GM19452 (cell line): ENCODE data around the gene OR2B2.
A peak's percentile ranks its signal among the peaks of the same experiment; 100 is the strongest.

Experiments used
- ATAC-seq: cut with Tn5 transposase; IDR thresholded peaks from one replicate; pipeline ENCODE4 v1.9.1; 2021; ENCODE audit not compliant: unreplicated experiment

OR2B2 gene

GRCh38 chr6:27893836-27894807 lies 18.1 kb downstream of the OR2B2 start:
- no peak for ATAC-seq

DNA sequence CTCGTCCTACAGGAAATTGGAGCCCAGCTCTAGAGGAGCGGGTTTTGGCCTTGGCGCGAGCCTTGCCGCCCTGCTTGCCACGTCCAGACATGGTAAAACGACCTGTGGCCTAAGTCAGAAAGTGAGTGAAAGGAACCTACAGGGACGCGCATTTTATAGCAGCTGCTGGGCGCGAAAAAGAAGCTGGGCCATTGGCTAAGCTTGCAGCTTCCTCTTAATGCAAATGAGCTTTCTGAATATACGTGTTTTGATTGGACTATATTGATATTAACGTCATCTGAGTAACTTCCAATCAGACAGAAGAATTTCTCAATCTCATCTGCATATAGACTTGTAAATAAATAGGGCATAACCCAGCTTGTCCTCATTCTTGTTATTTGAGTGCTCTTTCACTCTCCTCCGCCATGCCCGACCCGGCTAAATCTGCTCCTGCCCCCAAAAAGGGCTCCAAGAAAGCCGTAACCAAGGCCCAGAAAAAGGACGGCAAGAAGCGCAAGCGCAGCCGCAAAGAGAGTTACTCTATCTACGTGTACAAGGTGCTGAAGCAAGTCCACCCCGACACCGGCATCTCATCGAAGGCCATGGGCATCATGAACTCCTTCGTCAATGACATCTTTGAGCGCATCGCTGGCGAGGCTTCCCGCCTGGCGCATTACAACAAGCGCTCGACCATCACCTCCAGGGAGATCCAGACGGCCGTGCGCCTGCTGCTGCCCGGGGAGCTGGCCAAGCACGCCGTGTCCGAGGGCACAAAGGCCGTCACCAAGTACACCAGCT lies 18.9 kb downstream of the OR2B2 start:
- ATAC-seq, result peak; percentile 53

DNA sequence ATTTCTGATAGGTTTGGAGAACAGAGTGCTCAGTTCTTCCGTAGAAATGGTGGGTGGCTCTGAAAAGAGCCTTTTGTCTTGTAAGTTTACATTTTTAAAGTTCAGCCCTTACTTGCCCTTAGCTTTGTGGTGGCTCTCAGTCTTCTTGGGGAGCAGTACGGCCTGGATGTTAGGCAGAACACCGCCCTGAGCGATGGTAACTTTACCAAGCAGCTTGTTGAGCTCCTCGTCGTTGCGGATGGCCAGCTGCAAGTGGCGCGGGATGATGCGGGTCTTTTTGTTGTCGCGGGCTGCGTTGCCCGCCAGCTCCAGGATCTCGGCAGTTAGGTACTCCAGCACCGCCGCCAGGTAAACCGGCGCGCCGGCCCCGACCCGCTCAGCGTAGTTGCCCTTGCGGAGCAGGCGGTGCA lies 19.5 kb downstream of the OR2B2 start:
- ATAC-seq, result no peak

GRCh38 chr6:27891320-27891875 lies 20.8 kb downstream of the OR2B2 start:
- ATAC-seq, result no peak

DNA sequence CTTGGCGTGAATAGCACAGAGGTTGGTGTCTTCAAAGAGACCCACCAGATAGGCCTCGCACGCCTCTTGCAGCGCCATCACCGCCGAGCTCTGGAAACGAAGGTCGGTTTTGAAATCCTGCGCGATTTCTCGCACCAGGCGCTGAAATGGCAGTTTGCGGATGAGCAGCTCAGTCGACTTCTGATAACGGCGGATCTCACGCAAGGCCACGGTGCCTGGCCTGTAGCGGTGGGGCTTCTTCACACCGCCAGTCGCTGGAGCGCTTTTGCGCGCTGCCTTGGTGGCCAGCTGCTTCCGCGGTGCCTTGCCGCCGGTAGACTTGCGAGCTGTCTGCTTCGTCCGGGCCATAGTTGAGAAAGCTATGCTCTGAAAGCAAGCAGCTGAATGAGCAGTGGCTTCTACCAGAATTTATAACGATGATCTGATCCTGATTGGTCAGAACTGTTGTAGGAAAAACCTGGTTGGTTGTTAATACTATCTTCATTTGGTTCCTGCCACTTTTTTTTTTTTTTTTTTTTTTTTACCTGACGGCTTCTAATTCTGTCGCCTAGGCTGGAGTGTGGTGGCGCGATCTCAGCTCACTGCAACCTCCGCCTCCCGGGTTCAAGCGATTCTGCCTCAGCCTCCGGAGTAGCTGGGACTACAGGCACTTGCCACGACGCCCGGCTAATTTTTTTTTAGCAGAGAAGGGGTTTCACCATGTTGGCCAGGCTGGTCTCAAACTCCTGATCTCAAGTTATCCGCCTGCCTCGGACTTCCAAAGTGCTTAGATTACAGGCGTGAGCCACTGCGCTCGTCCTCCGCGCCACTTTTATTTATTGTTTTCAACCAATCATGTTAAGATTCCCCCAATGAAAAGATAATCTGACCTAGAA lies 21.5 kb downstream of the OR2B2 start:
- peak; percentile 45 for ATAC-seq

- ATAC-seq, result no peak
These were observed 22.4 kb downstream of the OR2B2 start for GRCh38 chr6:27889628-27890444.

GRCh38 chr6:27889275-27889627 lies 22.9 kb downstream of the OR2B2 start:
- no peak for ATAC-seq

DNA sequence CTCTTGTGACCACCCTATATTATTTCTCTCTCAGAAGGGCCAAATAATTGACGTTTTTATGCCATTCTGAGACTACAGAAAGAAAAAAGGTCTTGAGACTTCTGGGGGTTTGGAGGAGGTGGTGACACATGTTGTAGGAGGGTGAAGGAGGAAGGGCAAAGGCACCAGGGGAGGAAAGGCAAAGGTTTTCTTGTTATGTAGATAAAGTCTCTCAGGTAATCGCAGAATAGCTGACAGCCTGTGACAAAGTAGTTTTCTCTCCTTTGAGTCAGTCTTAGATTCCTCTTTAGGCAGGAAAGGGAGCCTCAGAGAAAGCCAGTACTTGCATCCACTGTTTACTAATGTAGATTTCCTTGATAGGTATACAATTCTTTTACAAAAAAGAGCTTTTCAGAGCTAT lies 23.6 kb downstream of the OR2B2 start:
- no peak for ATAC-seq

- ATAC-seq, result no peak
These were observed 26.1 kb downstream of the OR2B2 start for GRCh38 chr6:27886073-27886472.

DNA sequence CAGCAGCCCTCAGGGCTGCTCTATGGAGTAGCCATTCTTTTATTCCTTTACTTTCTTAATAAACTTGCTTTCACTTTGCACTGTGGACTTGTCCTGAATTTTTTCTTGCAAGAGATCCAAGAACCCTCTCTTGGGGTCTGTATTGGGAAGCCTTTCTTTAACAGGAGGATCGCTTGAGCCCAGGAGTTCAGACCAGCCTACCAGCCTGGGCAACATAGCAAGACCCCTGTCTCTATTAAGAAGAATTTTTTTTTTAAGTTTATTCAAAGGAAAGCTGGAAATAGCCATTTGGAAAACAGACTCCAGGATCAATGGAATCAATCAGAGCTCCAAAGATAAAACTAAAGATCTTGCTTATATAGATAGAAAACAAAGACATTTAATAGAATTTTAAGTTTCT lies 29.1 kb downstream of the OR2B2 start:
- no peak for ATAC-seq

GRCh38 chr6:27882624-27883023 lies 29.6 kb downstream of the OR2B2 start:
- no peak for ATAC-seq

GRCh38 chr6:27879837-27880236 lies 32.4 kb downstream of the OR2B2 start:
- ATAC-seq, result no peak

GRCh38 chr6:27874016-27874415 lies 38.2 kb downstream of the OR2B2 start:
- no peak for ATAC-seq

DNA sequence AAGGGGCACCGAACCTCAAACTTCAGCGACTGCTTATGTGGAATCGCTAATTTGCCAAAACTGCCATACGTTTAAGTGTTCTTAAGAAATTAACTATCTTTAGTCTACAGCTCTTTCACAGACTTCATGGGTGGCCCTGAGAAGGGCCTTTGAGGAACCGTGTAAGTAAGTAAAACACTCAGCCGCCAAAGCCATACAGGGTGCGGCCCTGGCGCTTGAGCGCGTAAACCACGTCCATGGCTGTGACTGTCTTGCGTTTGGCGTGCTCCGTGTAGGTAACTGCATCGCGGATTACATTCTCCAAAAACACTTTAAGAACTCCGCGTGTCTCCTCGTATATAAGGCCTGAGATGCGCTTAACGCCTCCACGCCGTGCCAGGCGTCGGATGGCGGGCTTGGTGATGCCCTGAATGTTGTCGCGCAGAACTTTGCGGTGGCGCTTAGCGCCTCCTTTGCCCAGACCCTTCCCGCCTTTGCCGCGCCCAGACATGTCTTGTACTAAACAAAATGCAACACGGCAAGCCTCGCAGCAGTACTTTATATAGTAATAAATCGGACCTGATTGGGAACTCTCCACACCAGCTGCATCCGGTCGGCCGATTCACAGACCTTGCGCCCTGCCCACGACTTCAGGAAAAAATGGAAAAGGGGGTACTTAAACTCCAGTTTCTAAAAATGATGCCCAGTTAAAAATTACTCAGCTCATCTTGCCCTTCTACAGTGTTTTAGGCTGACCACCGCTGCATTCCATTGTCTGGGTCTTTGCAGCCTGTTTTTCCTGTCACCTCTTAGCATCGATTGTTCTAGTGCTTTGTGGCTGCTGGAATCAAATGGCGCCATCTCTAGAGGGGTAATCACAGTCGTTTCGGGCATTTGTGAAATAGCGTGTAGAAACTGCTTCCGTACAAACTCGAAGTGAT lies 38.9 kb downstream of the OR2B2 start:
- peak; percentile 25 for ATAC-seq

- peak; percentile 32 for ATAC-seq
These were observed 39.6 kb downstream of the OR2B2 start for GRCh38 chr6:27872642-27873020.

- peak; percentile 57 for ATAC-seq
These were observed 40.1 kb downstream of the OR2B2 start for GRCh38 chr6:27871924-27872638.

DNA sequence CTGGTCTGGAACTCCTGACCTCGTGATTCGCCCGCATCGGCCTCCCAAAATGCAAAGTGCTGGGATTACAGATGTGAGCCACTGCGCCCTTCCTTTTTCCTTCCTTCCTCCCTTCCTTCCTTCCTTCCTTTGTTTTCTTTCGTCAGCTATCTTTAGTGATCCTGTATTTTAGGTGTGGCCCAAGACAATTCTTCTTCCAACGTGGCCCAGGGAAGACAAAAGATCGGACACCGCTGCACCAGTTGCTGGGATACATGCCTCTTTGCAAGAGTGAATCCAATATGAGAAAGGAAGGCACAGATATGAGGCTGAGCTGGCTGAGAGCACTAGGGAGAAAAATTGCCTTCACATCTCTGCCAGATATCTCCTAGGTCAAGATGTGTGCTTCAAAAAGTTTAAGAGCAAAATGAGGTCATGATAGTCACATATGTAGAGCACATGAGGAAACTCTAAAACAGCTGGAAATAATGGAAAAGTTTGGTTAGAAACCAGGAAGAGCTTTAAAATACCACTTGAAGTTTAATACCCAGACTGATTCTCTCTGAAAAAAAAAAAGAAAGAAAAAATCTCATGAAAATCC lies 41.8 kb downstream of the OR2B2 start:
- ATAC-seq, result no peak

GRCh38 chr6:27868311-27868710 lies 43.9 kb downstream of the OR2B2 start:
- ATAC-seq, result no peak
